ENCODE data around the gene ALS2CL.

DNA sequence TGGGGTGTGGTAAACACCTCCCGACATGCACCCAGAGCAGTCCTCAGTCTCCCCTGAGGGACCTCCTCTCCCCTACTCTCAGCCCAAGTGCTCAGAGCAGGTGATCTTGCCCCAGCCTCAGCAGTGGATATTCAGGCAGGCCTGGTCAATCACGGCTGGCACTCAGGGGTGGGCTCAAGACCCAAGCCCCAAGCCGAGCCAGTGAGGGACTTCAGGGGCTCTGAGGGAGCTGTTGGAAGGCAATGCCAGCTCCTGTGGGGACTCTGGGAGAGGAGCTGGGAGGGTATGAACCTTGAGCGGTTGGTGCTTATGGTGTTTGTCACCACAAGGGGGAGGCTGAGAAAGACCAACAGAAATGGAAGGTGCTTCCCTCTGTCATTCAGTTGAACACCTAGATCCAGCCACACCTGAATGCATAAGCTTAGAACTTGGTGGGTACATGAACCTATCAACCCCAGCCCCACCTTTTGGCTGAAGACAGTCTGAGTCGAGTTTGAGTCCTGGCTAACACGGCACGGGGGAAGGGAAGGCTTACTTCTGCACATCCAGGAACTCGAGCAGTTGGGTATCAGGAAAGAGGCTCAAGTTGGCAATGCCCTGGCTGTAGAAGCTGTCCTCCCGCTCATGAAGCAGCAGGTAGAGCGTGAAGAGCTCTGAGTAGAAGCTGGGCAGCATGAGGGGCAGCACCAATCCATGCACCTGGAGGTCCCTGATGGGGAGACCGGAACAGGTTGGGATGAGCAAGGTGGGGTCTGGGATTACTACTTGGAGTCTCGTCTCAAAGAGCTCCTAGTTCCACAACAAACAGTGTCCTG, 19.2 kb downstream of the ALS2CL start:
- TF ChIP-seq, protein P1, sequence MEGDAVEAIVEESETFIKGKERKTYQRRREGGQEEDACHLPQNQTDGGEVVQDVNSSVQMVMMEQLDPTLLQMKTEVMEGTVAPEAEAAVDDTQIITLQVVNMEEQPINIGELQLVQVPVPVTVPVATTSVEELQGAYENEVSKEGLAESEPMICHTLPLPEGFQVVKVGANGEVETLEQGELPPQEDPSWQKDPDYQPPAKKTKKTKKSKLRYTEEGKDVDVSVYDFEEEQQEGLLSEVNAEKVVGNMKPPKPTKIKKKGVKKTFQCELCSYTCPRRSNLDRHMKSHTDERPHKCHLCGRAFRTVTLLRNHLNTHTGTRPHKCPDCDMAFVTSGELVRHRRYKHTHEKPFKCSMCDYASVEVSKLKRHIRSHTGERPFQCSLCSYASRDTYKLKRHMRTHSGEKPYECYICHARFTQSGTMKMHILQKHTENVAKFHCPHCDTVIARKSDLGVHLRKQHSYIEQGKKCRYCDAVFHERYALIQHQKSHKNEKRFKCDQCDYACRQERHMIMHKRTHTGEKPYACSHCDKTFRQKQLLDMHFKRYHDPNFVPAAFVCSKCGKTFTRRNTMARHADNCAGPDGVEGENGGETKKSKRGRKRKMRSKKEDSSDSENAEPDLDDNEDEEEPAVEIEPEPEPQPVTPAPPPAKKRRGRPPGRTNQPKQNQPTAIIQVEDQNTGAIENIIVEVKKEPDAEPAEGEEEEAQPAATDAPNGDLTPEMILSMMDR (IDR thresholded peaks at IDR 0.05) = no peak
- no peak for TF ChIP-seq EP300 (IDR thresholded peaks at IDR 0.05)
- no peak for TF ChIP-seq POLR2AphosphoS5 (IDR thresholded peaks at IDR 0.05)
- no peak for TF ChIP-seq POLR2A (IDR thresholded peaks at IDR 0.05)
